Measurements from ENCODE around the gene PPP1R11. TPM values are rescaled to one million over a fixed set of nuclear protein-coding genes. Genes with fewer than 3 reads are reported as not detected.

PPP1R11 gene
- total and polyA plus RNA-seq, 9 of the 15 experiments (the other 6 are each of a cell fraction or from before 2014, with no cell fraction given), result 17.8 to 94.8 (median 44.6) TPM

DNA sequence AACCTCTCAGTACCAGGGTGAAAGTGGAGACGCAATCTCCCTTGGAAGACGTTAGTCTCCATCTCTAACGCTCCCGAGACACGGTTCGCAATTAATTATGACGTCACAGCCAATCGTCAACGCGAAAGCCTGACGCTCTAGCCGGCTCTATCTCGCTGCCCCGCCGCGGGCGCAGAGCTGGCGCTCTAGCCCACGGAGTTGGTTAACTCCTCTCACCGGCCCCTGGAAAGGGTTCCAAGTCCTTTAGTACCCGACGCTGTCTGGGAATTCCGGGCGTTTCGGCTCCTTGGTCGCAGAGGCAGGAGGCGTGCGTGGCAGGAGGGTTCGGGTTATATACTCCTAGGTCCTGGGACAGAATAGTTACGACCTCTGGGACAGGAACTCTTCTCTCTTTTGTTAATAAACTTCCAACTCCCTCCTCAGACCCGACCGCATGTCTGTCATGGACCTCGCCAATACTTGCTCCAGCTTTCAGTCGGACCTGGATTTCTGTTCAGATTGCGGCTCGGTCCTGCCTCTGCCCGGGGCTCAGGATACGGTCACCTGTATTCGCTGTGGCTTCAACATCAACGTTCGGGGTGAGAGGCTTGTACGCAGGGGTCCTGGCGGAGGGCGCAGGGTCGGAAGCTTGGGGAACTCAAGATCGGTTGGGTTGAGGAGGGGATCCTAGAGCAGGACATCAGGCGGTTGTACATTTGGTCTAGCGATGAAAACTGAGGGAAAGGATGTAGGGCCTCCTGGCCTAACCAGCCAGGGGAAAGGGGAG lies 5.7 kb upstream of the PPP1R11 start, which contains the start of gene POLR1H (continued):
- TF ChIP-seq, protein P1, sequence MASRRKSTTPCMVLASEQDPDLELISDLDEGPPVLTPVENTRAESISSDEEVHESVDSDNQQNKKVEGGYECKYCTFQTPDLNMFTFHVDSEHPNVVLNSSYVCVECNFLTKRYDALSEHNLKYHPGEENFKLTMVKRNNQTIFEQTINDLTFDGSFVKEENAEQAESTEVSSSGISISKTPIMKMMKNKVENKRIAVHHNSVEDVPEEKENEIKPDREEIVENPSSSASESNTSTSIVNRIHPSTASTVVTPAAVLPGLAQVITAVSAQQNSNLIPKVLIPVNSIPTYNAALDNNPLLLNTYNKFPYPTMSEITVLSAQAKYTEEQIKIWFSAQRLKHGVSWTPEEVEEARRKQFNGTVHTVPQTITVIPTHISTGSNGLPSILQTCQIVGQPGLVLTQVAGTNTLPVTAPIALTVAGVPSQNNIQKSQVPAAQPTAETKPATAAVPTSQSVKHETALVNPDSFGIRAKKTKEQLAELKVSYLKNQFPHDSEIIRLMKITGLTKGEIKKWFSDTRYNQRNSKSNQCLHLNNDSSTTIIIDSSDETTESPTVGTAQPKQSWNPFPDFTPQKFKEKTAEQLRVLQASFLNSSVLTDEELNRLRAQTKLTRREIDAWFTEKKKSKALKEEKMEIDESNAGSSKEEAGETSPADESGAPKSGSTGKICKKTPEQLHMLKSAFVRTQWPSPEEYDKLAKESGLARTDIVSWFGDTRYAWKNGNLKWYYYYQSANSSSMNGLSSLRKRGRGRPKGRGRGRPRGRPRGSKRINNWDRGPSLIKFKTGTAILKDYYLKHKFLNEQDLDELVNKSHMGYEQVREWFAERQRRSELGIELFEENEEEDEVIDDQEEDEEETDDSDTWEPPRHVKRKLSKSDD (conservative IDR thresholded peaks at IDR 0.05; ENCODE audit: low read length), result peak; percentile 72; the same call in 1 of the 2 replicates
- peak; percentile 93 for TF ChIP-seq RBFOX2 (IDR thresholded peaks at IDR 0.05; ENCODE audit: low read depth, low read length)
- no peak for TF ChIP-seq BRF1 (IDR thresholded peaks at IDR 0.05; ENCODE audit: borderline replicate concordance, extremely low read depth, insufficient read length)
- no peak; the same call in 1 of the 2 replicates for TF ChIP-seq PTBP1 (IDR thresholded peaks at IDR 0.05; ENCODE audit: low read depth, low read length)
- TF ChIP-seq BMI1 (IDR thresholded peaks at IDR 0.05; ENCODE audit: low read length), result 0 out of 2 replicates have a peak, but pooled peaks have one; percentile 44
- peak; percentile 94 for TF ChIP-seq MBD2 (IDR thresholded peaks at IDR 0.05; ENCODE audit: borderline replicate concordance, low read depth)
- TF ChIP-seq, protein P2, sequence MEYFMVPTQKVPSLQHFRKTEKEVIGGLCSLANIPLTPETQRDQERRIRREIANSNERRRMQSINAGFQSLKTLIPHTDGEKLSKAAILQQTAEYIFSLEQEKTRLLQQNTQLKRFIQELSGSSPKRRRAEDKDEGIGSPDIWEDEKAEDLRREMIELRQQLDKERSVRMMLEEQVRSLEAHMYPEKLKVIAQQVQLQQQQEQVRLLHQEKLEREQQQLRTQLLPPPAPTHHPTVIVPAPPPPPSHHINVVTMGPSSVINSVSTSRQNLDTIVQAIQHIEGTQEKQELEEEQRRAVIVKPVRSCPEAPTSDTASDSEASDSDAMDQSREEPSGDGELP (CRISPR knock-in tag; IDR thresholded peaks at IDR 0.05; ENCODE audit: borderline replicate concordance), result peak; percentile 21
- TF ChIP-seq POLR2B (IDR thresholded peaks at IDR 0.05; ENCODE audit: low read depth, partially characterized antibody), result peak; percentile 83
- TF ChIP-seq, protein P3, sequence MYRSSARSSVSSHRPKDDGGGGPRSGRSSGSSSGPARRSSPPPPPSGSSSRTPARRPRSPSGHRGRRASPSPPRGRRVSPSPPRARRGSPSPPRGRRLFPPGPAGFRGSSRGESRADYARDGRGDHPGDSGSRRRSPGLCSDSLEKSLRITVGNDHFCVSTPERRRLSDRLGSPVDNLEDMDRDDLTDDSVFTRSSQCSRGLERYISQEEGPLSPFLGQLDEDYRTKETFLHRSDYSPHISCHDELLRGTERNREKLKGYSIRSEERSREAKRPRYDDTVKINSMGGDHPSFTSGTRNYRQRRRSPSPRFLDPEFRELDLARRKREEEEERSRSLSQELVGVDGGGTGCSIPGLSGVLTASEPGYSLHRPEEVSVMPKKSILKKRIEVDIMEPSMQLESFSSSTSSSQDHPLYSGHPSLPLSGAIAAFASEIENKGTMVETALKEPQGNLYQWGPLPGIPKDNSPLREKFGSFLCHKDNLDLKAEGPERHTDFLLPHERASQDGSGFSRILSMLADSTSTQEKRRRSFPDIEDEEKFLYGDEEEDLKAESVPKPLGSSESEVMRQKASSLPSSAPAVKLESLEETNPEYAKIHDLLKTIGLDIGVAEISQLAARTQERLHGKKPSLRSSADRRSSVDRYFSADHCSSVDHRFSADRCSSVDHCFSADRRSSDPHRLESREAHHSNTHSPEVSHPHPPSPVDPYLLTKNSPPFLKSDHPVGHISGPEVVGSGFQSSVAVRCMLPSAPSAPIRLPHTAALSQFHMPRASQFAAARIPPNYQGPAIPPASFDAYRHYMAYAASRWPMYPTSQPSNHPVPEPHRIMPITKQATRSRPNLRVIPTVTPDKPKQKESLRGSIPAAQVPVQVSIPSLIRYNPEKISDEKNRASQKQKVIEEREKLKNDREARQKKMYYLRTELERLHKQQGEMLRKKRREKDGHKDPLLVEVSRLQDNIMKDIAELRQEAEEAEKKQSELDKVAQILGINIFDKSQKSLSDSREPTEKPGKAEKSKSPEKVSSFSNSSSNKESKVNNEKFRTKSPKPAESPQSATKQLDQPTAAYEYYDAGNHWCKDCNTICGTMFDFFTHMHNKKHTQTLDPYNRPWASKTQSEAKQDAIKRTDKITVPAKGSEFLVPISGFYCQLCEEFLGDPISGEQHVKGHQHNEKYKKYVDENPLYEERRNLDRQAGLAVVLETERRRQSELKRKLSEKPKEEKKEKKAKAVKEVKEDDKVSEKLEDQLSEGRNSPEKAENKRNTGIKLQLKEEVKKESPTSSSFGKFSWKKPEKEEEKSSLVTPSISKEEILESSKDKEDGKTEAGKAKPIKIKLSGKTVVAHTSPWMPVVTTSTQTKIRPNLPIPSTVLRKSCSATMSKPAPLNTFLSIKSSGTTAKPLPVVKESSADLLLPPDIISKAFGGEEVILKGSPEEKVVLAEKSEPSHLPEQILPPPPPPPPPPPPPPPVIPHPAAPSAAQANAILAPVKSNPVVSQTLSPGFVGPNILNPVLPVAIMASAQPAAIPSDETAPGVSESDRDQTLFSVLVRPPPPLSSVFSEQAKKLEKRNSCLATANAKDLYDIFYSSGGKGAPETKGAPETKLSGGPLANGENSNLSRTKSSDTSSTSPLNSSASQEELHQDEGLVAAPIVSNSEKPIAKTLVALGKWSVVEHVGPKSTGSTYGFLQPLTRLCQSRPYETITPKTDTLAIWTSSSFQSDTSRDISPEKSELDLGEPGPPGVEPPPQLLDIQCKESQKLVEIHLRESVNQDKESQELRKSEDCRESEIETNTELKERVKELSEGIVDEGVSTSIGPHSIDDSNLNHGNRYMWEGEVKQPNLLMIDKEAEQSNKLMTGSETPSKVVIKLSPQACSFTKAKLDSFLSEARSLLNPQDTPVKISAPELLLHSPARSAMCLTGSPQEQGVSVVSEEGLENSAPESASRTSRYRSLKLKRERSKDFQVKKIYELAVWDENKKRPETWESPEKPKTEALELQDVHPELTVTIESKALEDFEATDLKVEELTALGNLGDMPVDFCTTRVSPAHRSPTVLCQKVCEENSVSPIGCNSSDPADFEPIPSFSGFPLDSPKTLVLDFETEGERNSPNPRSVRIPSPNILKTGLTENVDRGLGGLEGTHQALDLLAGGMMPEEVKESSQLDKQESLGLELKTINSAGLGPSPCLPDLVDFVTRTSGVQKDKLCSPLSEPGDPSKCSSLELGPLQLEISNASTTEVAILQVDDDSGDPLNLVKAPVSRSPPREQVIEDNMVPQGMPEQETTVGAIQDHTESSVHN (IDR thresholded peaks at IDR 0.05; ENCODE audit: borderline replicate concordance in 1 of 2, low read depth in 1 of 2), result 0 out of 4 replicates have a peak, but pooled peaks of 1 of the 2 experiments have one; percentile 43
- TF ChIP-seq, protein P4, sequence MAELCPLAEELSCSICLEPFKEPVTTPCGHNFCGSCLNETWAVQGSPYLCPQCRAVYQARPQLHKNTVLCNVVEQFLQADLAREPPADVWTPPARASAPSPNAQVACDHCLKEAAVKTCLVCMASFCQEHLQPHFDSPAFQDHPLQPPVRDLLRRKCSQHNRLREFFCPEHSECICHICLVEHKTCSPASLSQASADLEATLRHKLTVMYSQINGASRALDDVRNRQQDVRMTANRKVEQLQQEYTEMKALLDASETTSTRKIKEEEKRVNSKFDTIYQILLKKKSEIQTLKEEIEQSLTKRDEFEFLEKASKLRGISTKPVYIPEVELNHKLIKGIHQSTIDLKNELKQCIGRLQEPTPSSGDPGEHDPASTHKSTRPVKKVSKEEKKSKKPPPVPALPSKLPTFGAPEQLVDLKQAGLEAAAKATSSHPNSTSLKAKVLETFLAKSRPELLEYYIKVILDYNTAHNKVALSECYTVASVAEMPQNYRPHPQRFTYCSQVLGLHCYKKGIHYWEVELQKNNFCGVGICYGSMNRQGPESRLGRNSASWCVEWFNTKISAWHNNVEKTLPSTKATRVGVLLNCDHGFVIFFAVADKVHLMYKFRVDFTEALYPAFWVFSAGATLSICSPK (IDR thresholded peaks at IDR 0.05; ENCODE audit: borderline replicate concordance), result no peak
- peak; percentile 100 for TF ChIP-seq SP2 (IDR thresholded peaks at IDR 0.05; ENCODE audit: extremely low read depth, low read depth, low read length, poor library complexity, severe bottlenecking)
- peak; percentile 43; the same call in 1 of the 2 replicates for TF ChIP-seq CBX1 (IDR thresholded peaks at IDR 0.05; ENCODE audit: low read depth)
